ENCODE measurements around the gene NTN4.

GRCh38 chr12:95674631-95675030 lies 115.9 kb downstream of the NTN4 start:
- no peak for TF ChIP-seq CTCF (IDR thresholded peaks at IDR 0.05)
- no peak for TF ChIP-seq POLR2AphosphoS5 (IDR thresholded peaks at IDR 0.05)
